Measurements from ENCODE around the gene GNAO1. TPM values are rescaled to one million over a fixed set of nuclear protein-coding genes. Genes with fewer than 3 reads are reported as not detected.

GNAO1 gene
- polyA plus RNA-seq, 1 of the 3 experiments (the other 2 are of a cell fraction), result 0.30 TPM

GRCh38 chr16:56354016-56354415 is 162.7 kb downstream of the GNAO1 start:
- no peaks in the 10 kb centered on the region for H3K9me3 ChIP-seq
- POLR2A ChIA-PET, result no interaction called here
- no peak for DNase-seq

DNA sequence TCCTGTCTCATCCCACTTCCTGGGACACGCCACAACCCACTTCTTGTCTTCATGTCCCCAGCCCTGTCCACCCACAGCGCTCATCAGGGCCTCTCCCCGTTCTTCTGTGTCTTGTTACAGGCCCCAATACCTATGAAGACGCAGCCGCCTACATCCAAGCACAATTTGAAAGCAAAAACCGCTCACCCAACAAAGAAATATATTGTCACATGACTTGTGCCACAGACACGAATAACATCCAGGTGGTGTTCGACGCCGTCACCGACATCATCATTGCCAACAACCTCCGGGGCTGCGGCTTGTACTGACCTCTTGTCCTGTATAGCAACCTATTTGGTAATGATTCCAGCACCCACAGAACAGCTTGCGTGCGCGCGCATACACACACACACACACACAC is 163.5 kb downstream of the GNAO1 start:
- TF ChIP-seq NFIC (IDR thresholded peaks at IDR 0.05; ENCODE audit: borderline replicate concordance) (no peak), ELF1 (IDR thresholded peaks at IDR 0.05) (no peak)
- TF ChIP-seq, protein P1, sequence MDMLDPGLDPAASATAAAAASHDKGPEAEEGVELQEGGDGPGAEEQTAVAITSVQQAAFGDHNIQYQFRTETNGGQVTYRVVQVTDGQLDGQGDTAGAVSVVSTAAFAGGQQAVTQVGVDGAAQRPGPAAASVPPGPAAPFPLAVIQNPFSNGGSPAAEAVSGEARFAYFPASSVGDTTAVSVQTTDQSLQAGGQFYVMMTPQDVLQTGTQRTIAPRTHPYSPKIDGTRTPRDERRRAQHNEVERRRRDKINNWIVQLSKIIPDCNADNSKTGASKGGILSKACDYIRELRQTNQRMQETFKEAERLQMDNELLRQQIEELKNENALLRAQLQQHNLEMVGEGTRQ (IDR thresholded peaks at IDR 0.05; ENCODE audit: borderline replicate concordance, low read depth, low read length), result no peak
- TF ChIP-seq, protein P2, sequence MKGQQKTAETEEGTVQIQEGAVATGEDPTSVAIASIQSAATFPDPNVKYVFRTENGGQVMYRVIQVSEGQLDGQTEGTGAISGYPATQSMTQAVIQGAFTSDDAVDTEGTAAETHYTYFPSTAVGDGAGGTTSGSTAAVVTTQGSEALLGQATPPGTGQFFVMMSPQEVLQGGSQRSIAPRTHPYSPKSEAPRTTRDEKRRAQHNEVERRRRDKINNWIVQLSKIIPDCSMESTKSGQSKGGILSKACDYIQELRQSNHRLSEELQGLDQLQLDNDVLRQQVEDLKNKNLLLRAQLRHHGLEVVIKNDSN (IDR thresholded peaks at IDR 0.05; ENCODE audit: borderline replicate concordance, low read depth), result no peak
- Histone ChIP-seq H3K9ac (no peak overlapping the region), H3K4me1 (ENCODE audit: control insufficient read depth in 1 of 2, insufficient read depth in 2 of 2, low read depth in 1 of 2, low read length in 1 of 2) (peaks cover 0 to 10% of the 10 kb centered on the region in 2 experiments; a peak in 2 of 4 replicates), H3F3A (replicated peaks; ENCODE audit: insufficient read depth) (no peaks in the 10 kb centered on the region), H3K9me3 (no peaks in the 10 kb centered on the region), H3K27ac (ENCODE audit: low read depth in 2 of 2, low read length in 1 of 2) (no peak overlapping the region), H3K27me3 (ENCODE audit: insufficient read depth) (no peaks in the 10 kb centered on the region), H3K4me2 (no peak overlapping the region), H2AFZ (ENCODE audit: low read depth) (no peak overlapping the region), H3K79me2 (ENCODE audit: insufficient read depth) (no peaks in the 10 kb centered on the region), H3K9me2 (no peaks in the 10 kb centered on the region), H3K4me3 (ENCODE audit: low read depth in 2 of 2, low read length in 1 of 2) (no peak overlapping the region), H3K36me3 (replicated peaks in 1 of 2; ENCODE audit: control insufficient read depth in 1 of 2, insufficient read depth in 2 of 2, low read length in 1 of 2) (no peaks in the 10 kb centered on the region), H4K20me1 (ENCODE audit: insufficient read depth) (no peaks in the 10 kb centered on the region)
- WGBS (ENCODE audit: low lambda C conversion rate), result 92% methylated on average over 17 of the region's 17 CpGs
- POLR2A ChIA-PET, result no interaction called here
- peak; percentile 11 for DNase-seq
- CTCF ChIA-PET, result interaction anchor here (0.7 to 2.7 kb wide), 5 partner anchors 13 to 890 kb away, joined by 3 to 42 read pairs (median 18); no protein-coding TSS in a partner anchor

More at GRCh38 chr16:56354016-56354415, 162.7 kb downstream of the GNAO1 start:
- CTCF ChIA-PET, result no interaction called here
- H3F3A ChIP-seq (replicated peaks; ENCODE audit: insufficient read depth), result no peaks in the 10 kb centered on the region
- no peaks in the 10 kb centered on the region for H3K36me3 ChIP-seq (replicated peaks in 1 of 2; ENCODE audit: control insufficient read depth in 1 of 2, insufficient read depth in 2 of 2, low read length in 1 of 2)
- no peak overlapping the region for H3K4me3 ChIP-seq (ENCODE audit: low read depth in 2 of 2, low read length in 1 of 2)
- no peaks in the 10 kb centered on the region for H3K79me2 ChIP-seq (ENCODE audit: insufficient read depth)
- no peak overlapping the region for H3K27ac ChIP-seq (ENCODE audit: low read depth in 2 of 2, low read length in 1 of 2)
- H3K9me2 ChIP-seq, result no peaks in the 10 kb centered on the region
- no peak overlapping the region for H3K4me2 ChIP-seq
- TF ChIP-seq, protein P3, sequence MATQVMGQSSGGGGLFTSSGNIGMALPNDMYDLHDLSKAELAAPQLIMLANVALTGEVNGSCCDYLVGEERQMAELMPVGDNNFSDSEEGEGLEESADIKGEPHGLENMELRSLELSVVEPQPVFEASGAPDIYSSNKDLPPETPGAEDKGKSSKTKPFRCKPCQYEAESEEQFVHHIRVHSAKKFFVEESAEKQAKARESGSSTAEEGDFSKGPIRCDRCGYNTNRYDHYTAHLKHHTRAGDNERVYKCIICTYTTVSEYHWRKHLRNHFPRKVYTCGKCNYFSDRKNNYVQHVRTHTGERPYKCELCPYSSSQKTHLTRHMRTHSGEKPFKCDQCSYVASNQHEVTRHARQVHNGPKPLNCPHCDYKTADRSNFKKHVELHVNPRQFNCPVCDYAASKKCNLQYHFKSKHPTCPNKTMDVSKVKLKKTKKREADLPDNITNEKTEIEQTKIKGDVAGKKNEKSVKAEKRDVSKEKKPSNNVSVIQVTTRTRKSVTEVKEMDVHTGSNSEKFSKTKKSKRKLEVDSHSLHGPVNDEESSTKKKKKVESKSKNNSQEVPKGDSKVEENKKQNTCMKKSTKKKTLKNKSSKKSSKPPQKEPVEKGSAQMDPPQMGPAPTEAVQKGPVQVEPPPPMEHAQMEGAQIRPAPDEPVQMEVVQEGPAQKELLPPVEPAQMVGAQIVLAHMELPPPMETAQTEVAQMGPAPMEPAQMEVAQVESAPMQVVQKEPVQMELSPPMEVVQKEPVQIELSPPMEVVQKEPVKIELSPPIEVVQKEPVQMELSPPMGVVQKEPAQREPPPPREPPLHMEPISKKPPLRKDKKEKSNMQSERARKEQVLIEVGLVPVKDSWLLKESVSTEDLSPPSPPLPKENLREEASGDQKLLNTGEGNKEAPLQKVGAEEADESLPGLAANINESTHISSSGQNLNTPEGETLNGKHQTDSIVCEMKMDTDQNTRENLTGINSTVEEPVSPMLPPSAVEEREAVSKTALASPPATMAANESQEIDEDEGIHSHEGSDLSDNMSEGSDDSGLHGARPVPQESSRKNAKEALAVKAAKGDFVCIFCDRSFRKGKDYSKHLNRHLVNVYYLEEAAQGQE (IDR thresholded peaks at IDR 0.05; ENCODE audit: low read depth, low read length), result no peak
- no peak for TF ChIP-seq JUND (IDR thresholded peaks at IDR 0.05)
- TF ChIP-seq TAF1 (IDR thresholded peaks at IDR 0.05; ENCODE audit: borderline replicate concordance, low read depth, low read length), result no peak
- no peak for TF ChIP-seq RXRA (IDR thresholded peaks at IDR 0.05; ENCODE audit: borderline replicate concordance, low read depth)
- H3K4me1 ChIP-seq (ENCODE audit: control insufficient read depth in 1 of 2, insufficient read depth in 2 of 2, low read depth in 1 of 2, low read length in 1 of 2), result peaks cover 0 to 17% of the 10 kb centered on the region in 2 experiments; a peak in 2 of 4 replicates
- H2AFZ ChIP-seq (ENCODE audit: low read depth), result no peak overlapping the region
- 86% methylated on average over 6 of the region's 7 CpGs for WGBS (ENCODE audit: low lambda C conversion rate)
- no peaks in the 10 kb centered on the region for H4K20me1 ChIP-seq (ENCODE audit: insufficient read depth)
- no peak overlapping the region for H3K9ac ChIP-seq
- H3K27me3 ChIP-seq (ENCODE audit: insufficient read depth), result no peaks in the 10 kb centered on the region
